ENCODE measurements around the gene SLC35F2. TPM values are rescaled to one million over a fixed set of nuclear protein-coding genes. Genes with fewer than 3 reads are reported as not detected.
"Not testable (repeated sequence)": the region's sequence is repeated elsewhere in the genome, so short reads cannot be mapped to it uniquely, and the experiment has no call there.

Gene SLC35F2, protein sequence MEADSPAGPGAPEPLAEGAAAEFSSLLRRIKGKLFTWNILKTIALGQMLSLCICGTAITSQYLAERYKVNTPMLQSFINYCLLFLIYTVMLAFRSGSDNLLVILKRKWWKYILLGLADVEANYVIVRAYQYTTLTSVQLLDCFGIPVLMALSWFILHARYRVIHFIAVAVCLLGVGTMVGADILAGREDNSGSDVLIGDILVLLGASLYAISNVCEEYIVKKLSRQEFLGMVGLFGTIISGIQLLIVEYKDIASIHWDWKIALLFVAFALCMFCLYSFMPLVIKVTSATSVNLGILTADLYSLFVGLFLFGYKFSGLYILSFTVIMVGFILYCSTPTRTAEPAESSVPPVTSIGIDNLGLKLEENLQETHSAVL
- 36.5 and 38.0 TPM in 2 replicates for total RNA-seq

DNA sequence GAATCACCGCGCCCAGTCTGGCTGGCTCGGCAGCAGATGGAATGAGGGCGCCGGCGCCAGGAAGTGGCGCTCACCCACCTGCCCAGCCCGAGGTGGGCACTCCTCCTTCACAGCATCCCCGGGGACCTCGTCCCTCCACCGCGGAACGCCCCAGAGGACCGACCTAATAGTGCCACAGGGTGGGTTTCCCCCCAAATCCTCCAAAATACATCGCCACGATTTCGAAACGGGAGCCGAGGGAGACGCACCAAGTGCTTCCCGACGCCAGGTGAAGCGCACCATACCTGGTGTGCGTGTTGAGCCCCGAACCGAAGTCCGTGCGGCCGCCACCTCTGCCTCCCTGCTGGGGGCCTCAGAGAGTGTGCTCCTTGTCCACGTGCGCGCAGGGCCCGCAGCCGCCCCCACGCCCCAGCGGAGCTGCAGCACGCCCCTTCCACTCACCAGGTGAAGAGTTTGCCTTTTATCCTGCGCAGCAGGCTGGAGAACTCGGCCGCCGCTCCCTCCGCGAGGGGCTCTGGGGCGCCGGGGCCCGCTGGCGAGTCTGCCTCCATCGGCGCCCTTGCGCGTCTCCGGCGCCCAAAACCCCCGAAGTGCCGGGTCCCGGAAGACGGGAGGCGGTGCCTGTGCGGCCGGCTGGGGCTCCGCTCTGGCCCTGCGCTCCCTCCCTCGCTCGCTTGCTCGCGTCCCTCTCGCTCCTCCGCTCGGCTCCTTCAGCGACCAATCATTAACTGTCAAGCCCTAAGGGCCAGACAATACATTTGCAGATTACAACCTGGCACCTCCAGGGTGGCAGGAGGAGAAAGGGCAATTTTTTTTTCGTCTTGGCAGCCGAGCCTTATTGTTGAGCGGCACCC is at the start of gene SLC35F2:
SLC35F2 (minus strand) TSS at position 571 of the 854 bp plus-strand sequence; CDS start at position 551, 20 bp downstream.
- Mint-ChIP-seq H3K27me3 (ENCODE audit: insufficient read depth) (peaks cover 8% of the 10 kb centered on the region), H3K9me3 (no peaks in the 10 kb centered on the region), H3K27ac (peak within 1 kb of the TSS; percentile 83)

DNA sequence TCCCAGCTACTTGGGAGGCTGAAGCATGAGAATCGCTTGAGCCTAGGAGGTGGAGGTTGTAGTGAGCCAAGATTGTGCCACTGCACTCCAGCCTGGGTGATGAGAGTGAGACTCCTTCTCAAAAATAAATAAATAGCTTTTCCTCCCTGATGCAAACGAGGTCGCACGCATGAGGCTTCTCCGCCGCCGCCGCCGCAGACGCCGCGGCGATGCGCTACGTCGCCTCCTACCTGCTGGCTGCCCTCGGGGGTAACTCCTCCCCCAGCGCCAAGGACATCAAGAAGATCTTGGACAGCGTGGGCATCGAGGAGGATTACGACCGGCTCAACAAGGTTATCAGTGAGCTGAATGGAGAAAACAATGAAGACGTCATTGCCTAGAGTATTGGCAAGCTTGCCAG is 49.6 kb upstream of the SLC35F2 start:
- Mint-ChIP-seq H3K27ac (no peak overlapping the region), H3K9me3 (no peaks in the 10 kb centered on the region), H3K4me1 (ENCODE audit: low read depth) (no peaks in the 10 kb centered on the region), H3K36me3 (ENCODE audit: low read depth) (no peaks in the 10 kb centered on the region), H3K27me3 (ENCODE audit: insufficient read depth) (no peaks in the 10 kb centered on the region), H3K4me3 (no peak overlapping the region)
- intact Hi-C loops (cut with micrococcal nuclease), result no loop called here
- no peak for DNase-seq (ENCODE audit: low spot score)

More for the DNA sequence above, at the start of gene SLC35F2:
- H3K4me3 Mint-ChIP-seq, result peak within 1 kb of the TSS; percentile 95
- peaks cover 26% of the 10 kb centered on the region for H3K4me1 Mint-ChIP-seq (ENCODE audit: low read depth)
- peak; percentile 62 for DNase-seq (ENCODE audit: low spot score)
- H3K36me3 Mint-ChIP-seq (ENCODE audit: low read depth), result peaks cover 8% of the 10 kb centered on the region
- intact Hi-C loops (cut with micrococcal nuclease), result loop anchor here (1.0 to 5.0 kb wide), 12 partner anchors 18 to 875 kb away; partner anchors contain the start of genes ACAT1, ALKBH8, ATM and C11orf65

DNA sequence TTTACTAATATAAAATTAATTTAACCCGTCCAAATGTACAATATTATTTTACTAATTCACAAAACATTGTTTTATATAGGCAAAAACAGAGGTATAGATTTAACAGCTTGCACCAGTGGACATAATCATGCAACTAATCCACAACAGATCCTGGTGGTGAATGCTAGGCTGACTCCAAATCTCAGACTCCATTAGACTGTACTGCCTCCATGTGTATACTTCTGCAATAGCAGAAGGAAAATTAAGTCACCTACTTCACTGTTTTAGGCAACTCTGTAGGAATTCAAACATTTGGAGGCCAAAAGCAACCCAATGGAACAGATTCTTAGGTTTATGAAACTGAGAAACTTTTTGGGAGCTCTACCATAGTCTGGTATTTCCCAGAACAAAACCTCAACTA is 39.7 kb upstream of the SLC35F2 start:
- Mint-ChIP-seq H3K9me3 (no peaks in the 10 kb centered on the region), H3K36me3 (ENCODE audit: low read depth) (no peaks in the 10 kb centered on the region), H3K4me3 (no peak overlapping the region), H3K27me3 (ENCODE audit: insufficient read depth) (peaks cover 4% of the 10 kb centered on the region), H3K27ac (no peak overlapping the region), H3K4me1 (ENCODE audit: low read depth) (no peaks in the 10 kb centered on the region)
- no peak for DNase-seq (ENCODE audit: low spot score)
- intact Hi-C loops (cut with micrococcal nuclease), result loop anchor here (1.0 to 2.0 kb wide), 3 partner anchors 39 to 321 kb away; partner anchors contain the start of gene SLC35F2

DNA sequence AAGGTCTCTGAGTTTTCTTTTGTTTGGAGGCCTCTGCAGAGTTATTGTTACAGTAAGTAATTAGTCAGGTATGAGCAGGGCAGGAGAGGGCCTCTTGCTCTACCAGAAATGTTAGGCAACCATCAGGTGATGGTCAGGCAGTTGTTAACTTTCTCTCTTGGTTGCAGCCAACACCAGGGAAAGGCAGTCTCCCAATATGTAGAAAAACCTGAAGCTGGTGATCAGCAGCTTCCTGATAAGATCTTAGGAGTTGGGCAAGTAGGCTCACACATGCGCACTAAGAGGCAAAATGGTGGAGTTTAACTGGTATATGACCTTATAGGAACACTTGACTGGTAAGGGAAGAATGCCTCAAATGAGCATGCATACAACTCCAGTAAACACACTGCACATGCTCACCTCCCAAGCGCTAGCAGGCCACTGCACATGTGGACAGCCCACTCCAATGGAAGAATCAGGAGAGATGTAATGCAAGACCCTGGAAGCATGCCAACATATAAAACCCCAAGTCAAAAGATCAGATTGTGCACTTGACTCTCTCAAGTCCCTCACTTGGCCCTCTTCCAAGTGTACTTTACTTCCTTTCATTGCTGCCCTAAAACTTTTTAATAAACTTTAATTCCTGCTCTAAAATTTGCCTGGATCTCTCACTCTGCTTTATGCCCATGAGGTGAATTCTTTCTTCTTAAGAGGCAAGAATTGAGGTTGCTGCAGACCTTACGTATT is 23.7 kb upstream of the SLC35F2 start:
- no peaks in the 10 kb centered on the region for H3K4me1 Mint-ChIP-seq (ENCODE audit: low read depth)
- no peaks in the 10 kb centered on the region for H3K9me3 Mint-ChIP-seq
- H3K36me3 Mint-ChIP-seq (ENCODE audit: low read depth), result no peaks in the 10 kb centered on the region
- no peak overlapping the region for H3K4me3 Mint-ChIP-seq
- no peak overlapping the region for H3K27ac Mint-ChIP-seq
- no peak for DNase-seq (ENCODE audit: low spot score)
- intact Hi-C loops (cut with micrococcal nuclease), result no loop called here
- no peaks in the 10 kb centered on the region for H3K27me3 Mint-ChIP-seq (ENCODE audit: insufficient read depth)

DNA sequence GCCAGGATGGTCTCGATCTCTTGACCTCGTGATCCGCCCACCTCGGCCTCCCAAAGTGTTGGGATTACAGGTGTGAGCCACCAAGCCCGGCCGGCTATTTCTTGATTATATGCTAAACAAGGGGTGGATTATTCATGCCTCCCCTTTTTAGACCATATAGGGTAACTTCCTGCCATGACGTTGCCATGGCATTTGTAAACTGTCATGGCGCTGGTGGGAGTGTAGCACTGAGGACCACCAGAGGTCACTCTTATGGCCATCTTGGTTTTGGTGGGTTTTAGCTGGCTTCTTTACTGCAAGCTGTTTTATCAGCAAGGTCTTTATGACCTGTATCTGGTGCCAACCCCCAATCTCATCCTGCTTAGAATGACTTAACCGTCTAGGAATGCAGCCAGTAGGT is 22.9 kb upstream of the SLC35F2 start:
- H3K27me3 Mint-ChIP-seq (ENCODE audit: insufficient read depth); H3K4me1 Mint-ChIP-seq (ENCODE audit: low read depth); H3K9me3 Mint-ChIP-seq; DNase-seq (ENCODE audit: low spot score); H3K27ac Mint-ChIP-seq; intact Hi-C loops (cut with micrococcal nuclease); H3K36me3 Mint-ChIP-seq (ENCODE audit: low read depth); H3K4me3 Mint-ChIP-seq: not testable (repeated sequence)

DNA sequence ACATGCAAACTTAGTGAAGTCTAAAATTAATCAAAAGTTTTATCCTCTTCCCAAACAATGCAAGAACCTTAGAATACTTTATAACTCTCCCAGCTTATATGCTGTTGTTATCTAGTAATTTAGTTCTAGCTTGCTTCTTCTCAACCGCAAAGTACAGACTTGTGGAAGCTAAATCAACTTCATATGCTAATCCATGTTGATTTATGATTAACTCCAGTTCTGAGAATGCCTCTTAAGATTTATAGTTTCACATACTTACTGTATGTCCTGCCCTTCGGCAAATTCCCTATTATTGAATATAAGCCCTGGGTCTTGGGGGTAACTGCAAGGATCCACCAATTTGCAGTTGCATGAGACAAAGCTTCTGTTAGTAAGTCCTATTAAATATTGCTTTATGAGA is 17.6 kb upstream of the SLC35F2 start:
- H3K27ac Mint-ChIP-seq, result no peak overlapping the region
- no peaks in the 10 kb centered on the region for H3K36me3 Mint-ChIP-seq (ENCODE audit: low read depth)
- H3K9me3 Mint-ChIP-seq, result no peaks in the 10 kb centered on the region
- intact Hi-C loops (cut with micrococcal nuclease), result no loop called here
- no peak for DNase-seq (ENCODE audit: low spot score)
- no peaks in the 10 kb centered on the region for H3K27me3 Mint-ChIP-seq (ENCODE audit: insufficient read depth)
- H3K4me3 Mint-ChIP-seq, result no peak overlapping the region
- no peaks in the 10 kb centered on the region for H3K4me1 Mint-ChIP-seq (ENCODE audit: low read depth)

DNA sequence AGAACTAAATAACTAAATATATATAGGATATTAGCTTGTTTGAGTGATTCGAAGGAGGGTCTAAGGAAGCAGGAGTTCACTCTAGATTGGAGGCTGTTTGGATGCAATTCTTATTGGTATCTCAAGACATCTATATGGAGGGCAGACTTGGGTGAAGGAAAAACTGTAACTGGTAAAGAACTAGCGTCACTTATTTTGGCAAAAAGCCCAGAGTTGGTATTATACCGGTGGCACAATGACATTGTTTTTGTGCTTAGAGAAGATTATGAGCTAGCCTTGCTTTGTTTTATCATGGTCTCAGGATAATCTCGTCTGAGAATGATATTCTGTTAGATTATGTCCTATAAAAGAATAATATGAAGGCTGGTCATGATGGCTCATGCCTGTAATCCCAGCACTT is 6.0 kb upstream of the SLC35F2 start:
- H3K4me3 Mint-ChIP-seq, result no peak overlapping the region
- intact Hi-C loops (cut with micrococcal nuclease), result no loop called here
- no peaks in the 10 kb centered on the region for H3K9me3 Mint-ChIP-seq

DNA sequence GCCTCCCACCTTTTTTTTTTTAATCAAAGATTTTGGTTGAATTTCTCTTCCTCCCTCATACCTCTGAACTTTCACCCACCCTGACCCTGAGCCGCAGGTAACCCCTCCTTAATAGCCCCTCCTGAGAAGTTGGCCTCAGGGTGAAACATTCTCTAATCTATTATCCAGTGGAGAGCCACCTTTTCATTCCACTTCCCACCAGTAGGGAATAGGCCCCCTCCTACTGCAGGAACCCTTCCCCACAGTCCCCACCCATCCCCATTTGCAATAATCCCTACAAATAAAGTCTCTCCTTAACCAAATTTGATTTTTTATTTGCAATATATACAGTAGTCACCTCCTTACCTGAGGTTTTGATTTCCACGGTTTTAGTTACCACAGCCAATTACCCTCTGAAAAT is 2.1 kb upstream of the SLC35F2 start:
- Mint-ChIP-seq H3K27me3 (ENCODE audit: insufficient read depth) (peaks cover 12% of the 10 kb centered on the region), H3K27ac (no peak overlapping the region), H3K4me3 (peak overlapping the region; percentile 95), H3K4me1 (ENCODE audit: low read depth) (peaks cover 26% of the 10 kb centered on the region), H3K36me3 (ENCODE audit: low read depth) (peaks cover 3% of the 10 kb centered on the region), H3K9me3 (no peaks in the 10 kb centered on the region)
- DNase-seq (ENCODE audit: low spot score), result no peak
- intact Hi-C loops (cut with micrococcal nuclease), result no loop called here

More for the DNA sequence above, 6.0 kb upstream of the SLC35F2 start:
- peaks cover 3% of the 10 kb centered on the region for H3K4me1 Mint-ChIP-seq (ENCODE audit: low read depth)
- peaks cover 13% of the 10 kb centered on the region for H3K27me3 Mint-ChIP-seq (ENCODE audit: insufficient read depth)
- no peaks in the 10 kb centered on the region for H3K36me3 Mint-ChIP-seq (ENCODE audit: low read depth)
- H3K27ac Mint-ChIP-seq, result no peak overlapping the region
- DNase-seq (ENCODE audit: low spot score), result no peak

DNA sequence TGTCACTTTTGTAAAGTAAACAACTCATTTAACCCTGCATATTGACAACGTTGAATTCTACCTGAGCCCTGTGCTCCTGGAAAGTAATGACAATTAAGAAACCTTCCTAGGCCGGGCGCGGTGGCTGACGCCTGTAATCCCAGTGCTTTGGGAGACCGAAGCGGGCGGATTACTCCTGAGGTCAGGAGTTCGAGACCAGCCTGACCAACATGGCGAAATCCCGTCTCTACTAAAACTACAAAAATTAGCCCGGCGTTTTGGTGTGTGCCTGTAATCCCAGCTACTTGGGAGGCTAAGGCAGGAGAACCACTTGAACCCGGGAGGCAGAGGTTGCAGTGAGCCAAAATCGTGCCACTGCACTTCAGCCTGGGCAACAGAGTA is 1.6 kb upstream of the SLC35F2 start:
- intact Hi-C loops (cut with micrococcal nuclease); DNase-seq (ENCODE audit: low spot score); H3K36me3 Mint-ChIP-seq (ENCODE audit: low read depth); H3K27ac Mint-ChIP-seq; H3K9me3 Mint-ChIP-seq: not testable (repeated sequence)
- Mint-ChIP-seq H3K27me3 (ENCODE audit: insufficient read depth) (peaks cover 12% of the 10 kb centered on the region), H3K4me3 (peak overlapping the region; percentile 95), H3K4me1 (ENCODE audit: low read depth) (peaks cover 26% of the 10 kb centered on the region)

DNA sequence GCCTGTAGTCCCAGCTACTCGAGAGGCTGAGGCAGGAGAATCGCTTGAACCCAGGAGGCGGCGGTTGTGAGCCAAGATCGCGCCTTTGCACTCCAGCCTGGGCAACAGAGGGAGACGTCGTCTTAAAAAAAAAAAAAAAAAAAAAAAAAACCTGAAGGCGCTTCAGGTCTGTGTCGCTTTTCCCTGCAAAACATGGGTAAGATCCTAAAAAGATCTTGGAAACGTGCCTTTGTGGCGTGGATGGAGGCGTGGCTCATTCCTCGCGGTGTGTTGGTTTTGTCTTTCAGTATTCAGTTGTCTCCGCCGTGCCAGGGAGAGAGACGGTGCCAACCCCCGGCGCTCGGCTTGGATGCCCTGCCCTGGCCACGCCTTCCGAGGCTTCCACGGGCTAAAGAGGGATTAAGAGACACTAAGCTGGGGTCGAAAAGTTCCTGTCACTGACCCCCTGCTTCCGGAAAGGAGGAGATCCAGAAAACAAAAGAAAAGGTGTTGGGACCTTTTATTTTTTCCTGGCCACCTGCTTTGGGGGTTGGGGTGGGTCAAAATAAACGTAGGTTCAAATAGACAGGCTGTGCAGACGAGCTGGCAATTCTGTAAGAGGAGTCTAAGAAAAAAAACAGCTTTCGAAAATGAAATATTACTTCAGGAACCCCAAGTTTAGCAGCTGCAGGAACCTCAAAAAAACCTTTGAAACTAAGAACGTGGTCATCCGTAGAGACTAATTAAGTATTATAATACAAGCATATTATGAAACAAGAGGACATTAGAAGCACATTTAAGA is 1.1 kb upstream of the SLC35F2 start:
- peaks cover 12% of the 10 kb centered on the region for H3K27me3 Mint-ChIP-seq (ENCODE audit: insufficient read depth)
- no peaks in the 10 kb centered on the region for H3K9me3 Mint-ChIP-seq
- H3K36me3 Mint-ChIP-seq (ENCODE audit: low read depth), result peaks cover 8% of the 10 kb centered on the region
- peaks cover 26% of the 10 kb centered on the region for H3K4me1 Mint-ChIP-seq (ENCODE audit: low read depth)
- intact Hi-C loops (cut with micrococcal nuclease), result loop anchor here (1.0 to 5.0 kb wide), 5 partner anchors 39 to 608 kb away; partner anchors contain the start of genes ACAT1, ATM, C11orf65 and CWF19L2
- peak overlapping the region; percentile 95 for H3K4me3 Mint-ChIP-seq
- H3K27ac Mint-ChIP-seq, result peak overlapping the region; percentile 83
- DNase-seq (ENCODE audit: low spot score), result no peak

DNA sequence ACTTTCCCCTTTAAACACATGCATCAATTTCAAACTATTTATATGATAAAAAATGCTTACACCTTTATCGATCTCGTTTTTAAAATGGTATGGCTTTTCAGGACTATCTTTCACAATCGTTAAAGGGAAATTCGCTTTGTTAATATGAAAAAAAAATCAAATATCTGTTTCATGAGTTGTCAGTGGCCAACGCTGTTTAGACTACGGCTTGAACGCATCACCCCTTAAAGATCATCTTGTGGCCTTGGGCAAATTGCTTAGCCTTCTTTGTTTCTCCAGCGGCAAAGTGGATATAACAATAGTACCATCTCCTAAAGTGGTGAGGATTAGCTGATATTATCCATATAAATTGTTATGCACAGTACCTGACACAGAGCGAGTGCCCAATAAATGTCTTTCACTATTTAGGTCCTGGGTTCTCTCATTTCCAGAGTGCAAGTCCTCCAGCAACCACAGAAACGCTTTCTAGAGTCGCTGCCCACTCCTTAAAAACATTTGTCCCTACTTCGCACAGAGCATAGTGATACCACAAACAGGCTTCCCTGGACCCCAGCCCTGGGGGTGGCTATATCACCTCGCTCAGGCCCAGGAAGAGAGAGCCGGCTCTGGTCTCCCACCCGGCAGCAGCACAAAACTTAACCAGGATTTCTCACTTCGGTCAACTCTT is 904 bp downstream of the SLC35F2 start:
- H3K27ac Mint-ChIP-seq, result peak overlapping the region; percentile 83
- intact Hi-C loops (cut with micrococcal nuclease), result loop anchor here (1.0 to 5.0 kb wide), 11 partner anchors 17 to 876 kb away; partner anchors contain the start of genes ACAT1, ALKBH8, ATM and C11orf65

More for the DNA sequence above, 904 bp downstream of the SLC35F2 start:
- Mint-ChIP-seq H3K27me3 (ENCODE audit: insufficient read depth) (peaks cover 8% of the 10 kb centered on the region), H3K4me1 (ENCODE audit: low read depth) (peaks cover 26% of the 10 kb centered on the region), H3K4me3 (peak overlapping the region; percentile 95), H3K36me3 (ENCODE audit: low read depth) (peaks cover 8% of the 10 kb centered on the region), H3K9me3 (no peaks in the 10 kb centered on the region)
- DNase-seq (ENCODE audit: low spot score), result no peak
